D721Med (cell line): ENCODE measurements around the gene EVI2B.
"Not testable (repeated sequence)": the region's sequence is repeated elsewhere in the genome, so short reads cannot be mapped to it uniquely, and the experiment has no call there.

Experiments
- DNase-seq: peaks from one replicate; pipeline ENCODE4 v3.0.0; 2011; ENCODE audit warnings: low spot score; ENCODE audit not compliant: insufficient read length
- FAIRE-seq: peaks from 2 replicates; lab custom pipeline; 2011; peaks lifted over from hg19 to GRCh38; lab: Jason Lieb, UNC
- TF ChIP-seq, protein P1 (sequence below): IDR thresholded peaks from 2 replicates; pipeline ENCODE4 v1.5.1; 2012; ENCODE audit warnings: mild to moderate bottlenecking, control low read depth; ENCODE audit not compliant: insufficient read depth; ENCODE audit errors: missing control alignments

The EVI2B gene

DNA sequence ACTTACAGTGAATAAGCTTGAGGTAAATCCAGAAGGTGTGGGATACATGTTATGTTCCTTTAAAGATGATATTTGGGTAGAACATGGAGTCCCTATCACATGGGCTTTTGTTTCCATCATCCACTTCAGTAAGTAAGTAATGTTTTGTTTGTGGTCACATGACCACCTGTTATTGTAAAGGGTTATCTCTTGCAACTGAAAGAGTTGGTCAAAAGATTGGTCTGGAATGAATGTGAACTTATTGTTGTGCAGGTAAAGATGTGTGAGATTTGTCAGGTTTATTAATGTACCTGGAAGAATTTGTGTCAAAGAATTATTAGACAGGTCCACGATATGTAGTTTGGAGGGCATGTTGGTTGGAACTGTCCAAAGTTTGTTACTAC, 18.4 kb downstream of the EVI2B start:
- DNase-seq = no peak
- no peak for FAIRE-seq
- TF ChIP-seq, protein P1, sequence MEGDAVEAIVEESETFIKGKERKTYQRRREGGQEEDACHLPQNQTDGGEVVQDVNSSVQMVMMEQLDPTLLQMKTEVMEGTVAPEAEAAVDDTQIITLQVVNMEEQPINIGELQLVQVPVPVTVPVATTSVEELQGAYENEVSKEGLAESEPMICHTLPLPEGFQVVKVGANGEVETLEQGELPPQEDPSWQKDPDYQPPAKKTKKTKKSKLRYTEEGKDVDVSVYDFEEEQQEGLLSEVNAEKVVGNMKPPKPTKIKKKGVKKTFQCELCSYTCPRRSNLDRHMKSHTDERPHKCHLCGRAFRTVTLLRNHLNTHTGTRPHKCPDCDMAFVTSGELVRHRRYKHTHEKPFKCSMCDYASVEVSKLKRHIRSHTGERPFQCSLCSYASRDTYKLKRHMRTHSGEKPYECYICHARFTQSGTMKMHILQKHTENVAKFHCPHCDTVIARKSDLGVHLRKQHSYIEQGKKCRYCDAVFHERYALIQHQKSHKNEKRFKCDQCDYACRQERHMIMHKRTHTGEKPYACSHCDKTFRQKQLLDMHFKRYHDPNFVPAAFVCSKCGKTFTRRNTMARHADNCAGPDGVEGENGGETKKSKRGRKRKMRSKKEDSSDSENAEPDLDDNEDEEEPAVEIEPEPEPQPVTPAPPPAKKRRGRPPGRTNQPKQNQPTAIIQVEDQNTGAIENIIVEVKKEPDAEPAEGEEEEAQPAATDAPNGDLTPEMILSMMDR = no peak

DNA sequence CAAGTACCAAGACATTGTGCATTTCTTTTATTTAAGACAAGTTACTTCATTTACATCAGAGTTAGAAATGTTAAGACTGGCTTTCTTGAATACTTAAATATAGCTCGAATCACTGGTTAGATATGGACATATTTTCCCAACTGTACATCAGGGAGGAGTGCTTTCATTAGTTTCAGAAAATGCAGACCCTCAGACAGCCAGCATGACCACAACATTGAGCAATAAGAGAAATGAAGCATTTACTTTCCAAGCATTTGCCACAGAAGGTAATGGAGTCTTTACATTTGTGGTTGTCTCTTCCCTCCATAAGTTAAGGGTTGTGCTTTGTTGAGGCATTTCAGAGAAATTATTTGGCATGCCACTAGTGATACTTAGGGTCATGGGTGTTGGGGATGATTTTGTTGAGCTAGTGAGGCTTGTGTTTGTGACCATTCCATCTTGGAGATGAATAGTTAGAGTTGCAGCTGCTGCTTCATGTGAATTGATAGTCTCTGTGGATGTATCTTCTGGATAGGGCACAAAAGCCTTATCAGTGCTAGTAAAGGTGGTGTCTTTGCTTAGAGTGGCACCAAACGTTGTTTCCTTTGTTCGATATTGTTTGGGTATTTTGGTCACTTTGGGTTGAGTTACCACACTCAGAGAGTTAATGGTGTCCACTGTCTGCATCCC, 18.9 kb downstream of the EVI2B start:
- FAIRE-seq = no peak
- TF ChIP-seq, protein P1 = no peak
- no peak for DNase-seq

DNA sequence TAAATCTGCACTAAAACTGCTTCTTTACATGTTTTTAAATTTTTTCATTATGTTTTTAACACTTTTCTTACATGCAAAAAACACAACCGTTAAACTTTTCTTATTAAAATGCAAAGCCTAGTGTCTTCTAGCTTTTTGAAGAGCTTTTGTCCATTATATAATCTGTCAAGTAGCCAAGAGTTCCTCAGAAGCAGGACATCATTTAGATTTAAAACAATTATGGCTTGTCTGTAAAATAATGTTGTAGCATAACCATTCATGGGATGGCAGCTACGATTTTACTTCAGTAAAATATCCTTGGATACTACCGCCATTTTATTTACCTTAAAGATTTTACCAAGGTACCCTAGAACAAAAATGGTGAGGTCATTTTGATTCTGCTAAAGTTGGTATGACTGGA, 19.6 kb downstream of the EVI2B start:
- DNase-seq = no peak
- no peak for FAIRE-seq
- TF ChIP-seq, protein P1 = no peak

DNA sequence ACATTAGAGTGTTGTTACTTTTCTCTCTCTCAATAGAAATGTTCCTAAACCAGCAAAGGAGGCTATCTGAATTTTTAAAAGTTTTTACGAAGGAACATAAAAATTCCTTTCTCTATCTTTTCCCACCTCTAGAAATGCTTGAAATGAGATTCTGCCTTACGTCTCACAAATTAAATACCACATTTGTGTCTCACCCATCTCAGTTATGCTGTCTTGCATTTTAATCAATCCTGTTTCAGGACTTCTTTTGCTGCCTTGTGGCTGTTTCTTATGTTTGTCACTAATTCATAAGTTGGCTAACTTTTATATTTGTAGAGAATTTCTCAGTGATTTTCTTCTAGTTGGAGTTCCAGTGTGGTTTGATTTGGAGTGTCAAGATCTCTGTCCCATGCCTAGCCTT, 20.3 kb downstream of the EVI2B start:
- TF ChIP-seq, protein P1 = no peak
- FAIRE-seq (no peak), DNase-seq (no peak)

DNA sequence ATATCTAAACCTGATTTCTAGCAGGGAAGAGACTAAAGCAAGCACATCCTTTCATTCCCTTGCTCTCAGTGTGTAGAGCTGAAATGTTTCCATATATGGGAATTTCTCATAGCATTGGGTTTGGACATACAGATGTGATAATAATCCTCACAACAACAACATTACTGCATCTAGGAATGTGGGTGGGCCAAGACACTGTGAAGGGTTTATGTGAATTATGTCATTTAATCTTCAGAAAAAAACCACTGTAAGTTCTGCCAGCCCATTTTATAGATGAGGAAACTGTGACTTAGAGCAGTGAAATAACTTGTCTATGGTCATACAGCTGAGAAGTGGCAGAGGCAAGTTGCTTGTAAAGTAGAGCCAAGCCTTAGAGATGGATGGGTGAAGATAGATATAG, 22.0 kb downstream of the EVI2B start:
- TF ChIP-seq, protein P1 = no peak
- DNase-seq (no peak), FAIRE-seq (no peak)

DNA sequence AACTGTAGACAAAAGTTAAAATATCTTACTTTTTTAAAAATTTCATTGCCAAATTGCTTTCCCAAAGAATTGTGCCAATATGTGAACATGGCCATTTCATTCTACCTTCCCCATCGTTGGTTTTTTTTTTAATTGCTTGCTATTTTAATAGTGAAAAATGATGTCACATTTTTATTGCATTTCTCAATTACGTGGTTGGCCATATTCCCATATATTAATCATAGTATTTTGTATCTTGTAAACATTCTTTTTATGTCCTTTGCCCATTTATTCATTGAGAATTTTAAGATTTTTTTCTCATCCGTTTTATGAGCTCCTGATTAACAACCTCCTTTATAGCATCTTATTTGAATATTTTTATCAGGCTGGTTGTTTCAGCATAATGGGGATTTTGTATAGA, 24.1 kb downstream of the EVI2B start:
- FAIRE-seq (no peak), DNase-seq (no peak)
- TF ChIP-seq, protein P1 = no peak

DNA sequence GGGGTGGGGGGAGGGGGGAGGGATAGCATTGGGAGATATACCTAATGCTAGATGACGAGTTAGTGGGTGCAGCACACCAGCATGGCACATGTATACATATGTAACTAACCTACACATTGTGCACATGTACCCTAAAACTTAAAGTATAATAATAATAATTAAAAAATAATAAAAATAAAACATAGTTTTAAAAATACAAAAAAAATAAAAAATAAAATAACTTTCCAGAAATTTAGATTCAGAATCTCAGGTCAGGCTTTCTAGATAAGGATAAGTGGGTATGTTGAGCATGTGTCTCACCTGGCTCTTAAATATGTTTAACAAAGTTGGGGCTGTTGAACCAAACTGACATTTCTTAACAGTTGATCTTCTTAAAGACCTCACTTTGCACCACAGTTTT, 25.9 kb downstream of the EVI2B start:
- FAIRE-seq = not testable (repeated sequence)

More for the DNA sequence above, 25.9 kb downstream of the EVI2B start:
- DNase-seq = not testable (repeated sequence)
